ENCODE measurements around the gene SIT1.
A peak's percentile ranks its signal among the peaks of the same experiment; 100 is the strongest.
"Not testable (repeated sequence)": the region's sequence is repeated elsewhere in the genome, so short reads cannot be mapped to it uniquely, and the experiment has no call there.

SIT1 gene

GRCh38 chr9:35659340-35659739, 8.6 kb upstream of the SIT1 start:
- DNase-seq, result no peak

GRCh38 chr9:35658968-35659220, 8.2 kb upstream of the SIT1 start:
- DNase-seq, result no peak

- DNase-seq, result peak; percentile 85
Measured at GRCh38 chr9:35658137-35658967, 7.6 kb upstream of the SIT1 start, which contains the start of gene CCDC107. Gene CCDC107, plus strand, starts transcription at chr9:35658292. Its CDS starts 88 bp downstream, at chr9:35658380.

GRCh38 chr9:35657546-35658136, 6.9 kb upstream of the SIT1 start, which contains the start of gene RMRP:
Gene RMRP, minus strand, starts transcription at chr9:35658019.
- peak; percentile 92 for DNase-seq

- DNase-seq, result no peak
Measured at GRCh38 chr9:35656831-35657545, 6.3 kb upstream of the SIT1 start.

GRCh38 chr9:35656348-35656747, 5.6 kb upstream of the SIT1 start:
- no peak for DNase-seq

GRCh38 chr9:35653611-35654010, 2.9 kb upstream of the SIT1 start:
- DNase-seq, result no peak

GRCh38 chr9:35652829-35653209, 2.1 kb upstream of the SIT1 start:
- no peak for DNase-seq

GRCh38 chr9:35651956-35652828, 1.5 kb upstream of the SIT1 start:
- DNase-seq, result no peak

- DNase-seq, result peak; percentile 44
Measured at GRCh38 chr9:35649431-35650340, 1.0 kb downstream of the SIT1 start.

- DNase-seq, result peak; percentile 93
Measured at GRCh38 chr9:35646533-35647265, 4.0 kb downstream of the SIT1 start.

- no peak for DNase-seq
Measured at GRCh38 chr9:35646153-35646532, 4.6 kb downstream of the SIT1 start.

GRCh38 chr9:35645736-35646135, 5.0 kb downstream of the SIT1 start:
- DNase-seq, result not testable (repeated sequence)

- DNase-seq, result no peak
Measured at GRCh38 chr9:35643046-35643445, 7.7 kb downstream of the SIT1 start.

GRCh38 chr9:35641478-35641877, 9.3 kb downstream of the SIT1 start:
- not testable (repeated sequence) for DNase-seq

GRCh38 chr9:35640431-35640830, 10.3 kb downstream of the SIT1 start:
- not testable (repeated sequence) for DNase-seq

GRCh38 chr9:35639631-35640030, 11.1 kb downstream of the SIT1 start:
- no peak for DNase-seq

GRCh38 chr9:35639225-35639624, 11.5 kb downstream of the SIT1 start:
- DNase-seq, result not testable (repeated sequence)

GRCh38 chr9:35638751-35639150, 12.0 kb downstream of the SIT1 start:
- not testable (repeated sequence) for DNase-seq

GRCh38 chr9:35637427-35637955, 13.2 kb downstream of the SIT1 start:
- DNase-seq, result not testable (repeated sequence)

GRCh38 chr9:35636877-35637246, 13.9 kb downstream of the SIT1 start:
- DNase-seq, result not testable (repeated sequence)
